DND-41 (cell line): ENCODE data around the gene ELOVL7.

Source experiments
- ATAC-seq: fragments of 200-7000 bp; cut with Tn5 transposase; 3 replicates; pipeline ENCODE4 v1.9.1; 2021; ENCODE audit warnings: low read depth; ENCODE audit not compliant: insufficient read depth
- DNase-seq: peaks from one replicate; pipeline ENCODE4 v3.0.0-alpha.2; 2020
- H2AFZ ChIP-seq: 2 replicates; pipeline ENCODE4 v1.6.0; 2012; ENCODE audit warnings: low read depth, low read length
- H3K27ac ChIP-seq: 2 replicates; pipeline ENCODE4 v1.5.1; 2012; ENCODE audit warnings: low read length, inconsistent platforms
- H3K27me3 ChIP-seq: fragments of 200-600 bp; sonication (generic); 2 replicates; pipeline ENCODE4 v1.6.0; 2012; ENCODE audit warnings: low read length, mild to moderate bottlenecking, inconsistent platforms; ENCODE audit not compliant: insufficient read depth, poor library complexity
- H3K36me3 ChIP-seq: 2 replicates; pipeline ENCODE4 v1.5.1; 2012; ENCODE audit warnings: low read length, inconsistent platforms; ENCODE audit not compliant: insufficient read depth
- H3K4me1 ChIP-seq: 2 replicates; pipeline ENCODE4 v1.5.1; 2012; ENCODE audit warnings: mild to moderate bottlenecking, low read length; ENCODE audit not compliant: insufficient read depth
- H3K4me2 ChIP-seq: 2 replicates; pipeline ENCODE4 v1.6.0; 2012; ENCODE audit warnings: mild to moderate bottlenecking, moderate library complexity, low read length, inconsistent platforms; ENCODE audit not compliant: insufficient read depth
- H3K4me3 ChIP-seq, 2 experiments: fragments of 200-600 bp in 1 of 2; shearing (Covaris generic) in 1 of 2; 2 replicates each; pipeline ENCODE4 v1.5.1; 2012 to 2016; ENCODE audit warnings: inconsistent platforms in 2 of 2, low read length in 2 of 2, mild to moderate bottlenecking in 2 of 2, low read depth in 1 of 2, moderate library complexity in 1 of 2
- H3K79me2 ChIP-seq: 2 replicates; pipeline ENCODE4 v1.6.0; 2012; ENCODE audit warnings: low read length, inconsistent platforms; ENCODE audit not compliant: insufficient read depth
- H3K9ac ChIP-seq: 2 replicates; pipeline ENCODE4 v1.6.0; 2012; ENCODE audit warnings: low read depth, mild to moderate bottlenecking, inconsistent platforms, low read length, moderate library complexity
- H3K9me3 ChIP-seq: 2 replicates; pipeline ENCODE4 v1.5.1; 2012; ENCODE audit warnings: low read length, moderate library complexity, mild to moderate bottlenecking, inconsistent platforms; ENCODE audit not compliant: insufficient read depth, severe bottlenecking
- H4K20me1 ChIP-seq: 2 replicates; pipeline ENCODE4 v1.6.0; 2012; ENCODE audit warnings: low read length; ENCODE audit not compliant: insufficient read depth
- CTCF ChIP-seq: IDR thresholded peaks from 2 replicates; pipeline ENCODE4 v1.5.1; 2012; ENCODE audit warnings: borderline replicate concordance, low read length, moderate library complexity, mild to moderate bottlenecking; ENCODE audit not compliant: poor library complexity, severe bottlenecking; ENCODE audit errors: extremely low read depth
- EZH2 ChIP-seq: IDR thresholded peaks from 3 replicates; pipeline ENCODE4 v1.6.1; 2012; ENCODE audit warnings: borderline replicate concordance, low read depth, mild to moderate bottlenecking, moderate library complexity, low read length, inconsistent platforms; ENCODE audit not compliant: severe bottlenecking

Gene ELOVL7

DNA sequence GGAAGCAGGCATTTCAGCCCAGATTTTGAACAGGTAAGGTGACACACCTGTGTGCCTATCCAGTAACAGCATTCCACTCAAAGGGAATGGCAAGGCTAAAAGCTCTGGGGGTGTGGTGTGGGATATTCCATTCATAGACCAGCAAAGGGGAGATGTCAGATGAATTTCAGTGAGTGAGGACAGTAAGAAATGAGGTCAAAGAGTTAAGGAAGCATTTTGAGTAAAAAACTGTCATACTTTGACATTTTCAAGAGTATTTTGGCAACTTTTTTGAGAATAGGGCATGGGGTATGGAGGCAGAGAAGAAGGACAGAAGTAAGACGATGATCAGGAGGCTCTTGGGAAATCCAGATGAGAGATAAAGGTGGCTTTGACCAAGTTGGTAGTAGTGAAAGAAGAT is 2.2 kb upstream of the ELOVL7 start:
- H3K27ac ChIP-seq: no peak overlapping the region
- ATAC-seq (no peak), DNase-seq (no peak)
- no peak overlapping the region for H3K9ac ChIP-seq
- no peaks in the 10 kb centered on the region for H4K20me1 ChIP-seq
- no peaks in the 10 kb centered on the region for H3K36me3 ChIP-seq
- H3K79me2 ChIP-seq: no peaks in the 10 kb centered on the region
- H3K4me1 ChIP-seq: no peaks in the 10 kb centered on the region
- H2AFZ ChIP-seq: no peak overlapping the region
- no peaks in the 10 kb centered on the region for H3K27me3 ChIP-seq
- H3K4me3 ChIP-seq: no peak overlapping the region
- H3K9me3 ChIP-seq: no peaks in the 10 kb centered on the region
- no peak for TF ChIP-seq EZH2
- no peak for TF ChIP-seq CTCF
- no peak overlapping the region for H3K4me2 ChIP-seq

DNA sequence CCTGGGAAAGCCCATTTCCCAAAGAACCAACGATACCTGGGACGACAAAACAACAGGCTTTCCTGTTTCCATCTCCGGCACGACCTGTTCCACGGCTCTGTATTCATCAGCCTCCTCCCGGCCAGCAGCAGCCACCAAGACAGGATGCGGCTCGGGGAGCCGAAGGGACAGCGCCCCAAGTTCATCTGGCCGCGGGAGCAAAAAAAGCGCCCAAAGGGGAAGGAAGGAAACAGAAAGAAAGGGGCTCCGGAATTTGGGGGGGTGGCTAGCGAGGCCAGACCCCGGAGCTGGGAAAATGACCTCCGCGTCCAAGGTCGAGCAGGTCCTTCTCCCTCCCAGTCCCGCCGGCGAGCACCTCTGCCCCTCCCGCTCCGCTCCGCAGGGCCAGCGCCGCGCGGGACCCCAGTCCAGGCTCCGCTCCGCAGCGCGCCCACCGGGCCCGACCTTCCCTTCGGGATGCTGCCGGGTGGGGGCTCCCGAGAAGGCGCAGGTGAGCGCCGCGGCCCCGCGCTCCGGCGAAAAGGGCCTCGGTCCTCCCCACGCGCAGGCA is 608 bp downstream of the ELOVL7 start:
- no peak overlapping the region for H2AFZ ChIP-seq
- TF ChIP-seq EZH2 (no peak), CTCF (no peak)
- no peak for ATAC-seq
- no peaks in the 10 kb centered on the region for H3K9me3 ChIP-seq
- no peak overlapping the region for H3K4me2 ChIP-seq
- no peak overlapping the region for H3K9ac ChIP-seq
- no peaks in the 10 kb centered on the region for H3K36me3 ChIP-seq
- no peak overlapping the region for H3K4me3 ChIP-seq
- no peaks in the 10 kb centered on the region for H3K4me1 ChIP-seq
- H4K20me1 ChIP-seq: no peaks in the 10 kb centered on the region
- H3K27me3 ChIP-seq: no peaks in the 10 kb centered on the region
- no peaks in the 10 kb centered on the region for H3K79me2 ChIP-seq
- DNase-seq: no peak
- H3K27ac ChIP-seq: no peak overlapping the region

GRCh38 chr5:60842871-60843385 is 1.1 kb downstream of the ELOVL7 start:
- DNase-seq: no peak
- Histone ChIP-seq H3K4me1 (no peaks in the 10 kb centered on the region), H3K4me3 (no peak overlapping the region), H3K9me3 (no peaks in the 10 kb centered on the region), H3K27ac (no peak overlapping the region), H4K20me1 (no peaks in the 10 kb centered on the region), H2AFZ (no peak overlapping the region), H3K27me3 (no peaks in the 10 kb centered on the region), H3K36me3 (no peaks in the 10 kb centered on the region), H3K79me2 (no peaks in the 10 kb centered on the region), H3K9ac (no peak overlapping the region), H3K4me2 (no peak overlapping the region)
- ATAC-seq: no peak
- TF ChIP-seq CTCF (no peak), EZH2 (no peak)
